Panc1 (cell line): ENCODE results near the gene MGAT4C. TPM values are rescaled to one million over a fixed set of nuclear protein-coding genes. Genes with fewer than 3 reads are reported as not detected.

Experiments
- ATAC-seq: fragments of 200-7000 bp; cut with Tn5 transposase; 2 replicates; pipeline ENCODE4 v1.9.1; 2020; ENCODE audit warnings: mild to moderate bottlenecking, moderate library complexity
- BruUV-seq: library from RNA; stranded (reverse); fragments of 400-500 nt; replicated peaks from 2 replicates; lab custom pipeline; 2021; lab: Mats Ljungman, UMichigan
- CTCF ChIA-PET: fragments of 300-600 bp; sonication (Branson Sonifier 250); formaldehyde crosslinking; loops from one replicate; lab custom pipeline; 2022; ENCODE audit warnings: antibody characterized with exemption; lab: Charles Lee
- POLR2A ChIA-PET: fragments of 300-600 bp; sonication (Branson Sonifier 250); formaldehyde crosslinking; loops from one replicate; lab custom pipeline; 2022; ENCODE audit warnings: antibody characterized with exemption; lab: Charles Lee
- DNase-seq: peaks from one replicate; pipeline ENCODE4 v3.0.0-alpha.2; 2010; ENCODE audit warnings: low read depth, low spot score
- H3K27ac ChIP-seq: 2 replicates; pipeline ENCODE4 v1.5.1; 2011; ENCODE audit warnings: mild to moderate bottlenecking, low read length, inconsistent platforms
- H3K27me3 ChIP-seq: fragments of 200-500 bp; sonication (Bioruptor generic); 2 replicates; pipeline ENCODE4 v1.6.0; 2014; ENCODE audit warnings: low read length, inconsistent platforms; ENCODE audit not compliant: control insufficient read depth, insufficient read depth
- H3K36me3 ChIP-seq: fragments of 200-500 bp; sonication (Bioruptor generic); 2 replicates; pipeline ENCODE4 v1.5.1; 2014; ENCODE audit warnings: inconsistent platforms, mild to moderate bottlenecking, low read length, moderate library complexity; ENCODE audit not compliant: control insufficient read depth, insufficient read depth
- H3K4me1 ChIP-seq: 2 replicates; pipeline ENCODE4 v1.5.1; 2011; ENCODE audit warnings: inconsistent platforms, mild to moderate bottlenecking, low read length, moderate library complexity; ENCODE audit not compliant: control insufficient read depth, insufficient read depth
- H3K4me3 ChIP-seq, 2 experiments: 2 replicates each; pipeline ENCODE4 v1.5.1; 2011 to 2012; ENCODE audit warnings: low read depth in 2 of 2, low read length in 2 of 2, mild to moderate bottlenecking in 2 of 2, inconsistent platforms in 1 of 2, moderate library complexity in 1 of 2
- H3K9me3 ChIP-seq: fragments of 200-500 bp; sonication (Bioruptor generic); 2 replicates; pipeline ENCODE4 v1.5.1; 2014; ENCODE audit warnings: low read depth, mild to moderate bottlenecking, inconsistent platforms, low read length, moderate library complexity; ENCODE audit not compliant: control insufficient read depth, insufficient read depth
- CTCF ChIP-seq: fragments of 450-650 bp; IDR thresholded peaks from 2 replicates; pipeline ENCODE4 v1.5.1; 2017; ENCODE audit warnings: mild to moderate bottlenecking
- POLR2AphosphoS5 ChIP-seq: IDR thresholded peaks from 2 replicates; pipeline ENCODE4 v1.6.1; 2012; ENCODE audit warnings: mild to moderate bottlenecking, low read depth, low read length, moderate library complexity
- REST ChIP-seq, 2 experiments: IDR thresholded peaks; 2 replicates each; pipeline ENCODE4 v1.6.1; 2011 to 2012; ENCODE audit warnings: low read depth in 2 of 2, control low read depth in 1 of 2, low read length in 1 of 2, mild to moderate bottlenecking in 1 of 2, moderate library complexity in 1 of 2; ENCODE audit not compliant: insufficient read depth in 1 of 2
- SIN3A ChIP-seq: IDR thresholded peaks from 2 replicates; pipeline ENCODE4 v1.6.1; 2012; ENCODE audit warnings: low read depth, mild to moderate bottlenecking, low read length, moderate library complexity, borderline replicate concordance; ENCODE audit not compliant: insufficient read depth
- TCF7L2 ChIP-seq: IDR thresholded peaks from 2 replicates; pipeline ENCODE4 v1.6.1; 2011; ENCODE audit warnings: mild to moderate bottlenecking, low read depth, low read length, inconsistent platforms
- in situ Hi-C: cut with HindIII; loops from 2 replicates; pipeline ENCODE4 v1.10.0; 2016; ENCODE audit warnings: low sequenced_read_pairs, low pct_unique_long_range_greater_than_20kb
- intact Hi-C: fragments of 100-400 bp; cut with micrococcal nuclease; formaldehyde crosslinking; loops from one replicate; pipeline ENCODE4 v1.10.0; 2022; ENCODE audit not compliant: unreplicated experiment
- total RNA-seq: library from RNA; stranded (reverse); gene quantifications from one replicate; pipeline ENCODE4 v1.2.1, GENCODE V29; 2021; ENCODE audit not compliant: unreplicated experiment

Gene MGAT4C
- total RNA-seq, 1 experiment from 2014 or later = not detected

GRCh38 chr12:86213012-86213411 is 43.2 kb downstream of the MGAT4C start:
- no peak for DNase-seq
- POLR2A ChIA-PET = interaction anchor here (0.7 kb wide), 2 partner anchors 21 to 76 kb away, joined by 4 to 5 read pairs; no protein-coding TSS in a partner anchor
- no peak overlapping the region for H3K27ac ChIP-seq
- ATAC-seq = no peak
- H3K9me3 ChIP-seq = no peaks in the 10 kb centered on the region
- CTCF ChIA-PET = no interaction called here
- H3K4me1 ChIP-seq = no peaks in the 10 kb centered on the region
- intact Hi-C loops (no loop called here), in situ Hi-C loops (no loop called here)
- H3K36me3 ChIP-seq = no peaks in the 10 kb centered on the region
- no peak for TF ChIP-seq POLR2AphosphoS5
- TF ChIP-seq TCF7L2 = no peak
- TF ChIP-seq SIN3A = no peak
- TF ChIP-seq REST (IDR thresholded peaks at IDR 0.05; ENCODE audit: insufficient read depth in 1 of 2, low read depth in 2 of 2, low read length in 1 of 2) = no peak
- no peak for TF ChIP-seq CTCF
- no peaks in the 10 kb centered on the region for H3K27me3 ChIP-seq
- no peak overlapping the region for H3K4me3 ChIP-seq
- no TSS peak for BruUV-seq

- no peak for TF ChIP-seq REST (IDR thresholded peaks at IDR 0.05; ENCODE audit: insufficient read depth in 1 of 2, low read depth in 2 of 2, low read length in 1 of 2)
- DNase-seq = no peak
- intact Hi-C loops = no loop called here
- ATAC-seq = no peak
- no peaks in the 10 kb centered on the region for H3K9me3 ChIP-seq
- no peak overlapping the region for H3K4me3 ChIP-seq
- H3K27me3 ChIP-seq = no peaks in the 10 kb centered on the region
- ChIA-PET CTCF (no interaction called here), POLR2A (no interaction called here)
- in situ Hi-C loops = no loop called here
- no peak overlapping the region for H3K27ac ChIP-seq
- BruUV-seq = no TSS peak
- H3K4me1 ChIP-seq = no peaks in the 10 kb centered on the region
- no peaks in the 10 kb centered on the region for H3K36me3 ChIP-seq
Measured at GRCh38 chr12:86198696-86199444, 57.3 kb downstream of the MGAT4C start.
